Stimulated activated CD8-positive, alpha-beta memory T cell treated with anti-CD3 and anti-CD28 coated beads, Interleukin-12 subunit alpha, Interleukin-12 subunit beta, amount 100 ng/mL, for 4 hours (primary cell): Measurements from ENCODE around the gene DNAI1.
"Not testable (repeated sequence)": the region's sequence is repeated elsewhere in the genome, so short reads cannot be mapped to it uniquely, and the experiment has no call there.

ENCODE experiments used
- DNase-seq: peaks from one replicate; pipeline ENCODE4 v3.0.0-alpha.2; 2020; ENCODE audit warnings: low read depth

The DNAI1 gene

DNA sequence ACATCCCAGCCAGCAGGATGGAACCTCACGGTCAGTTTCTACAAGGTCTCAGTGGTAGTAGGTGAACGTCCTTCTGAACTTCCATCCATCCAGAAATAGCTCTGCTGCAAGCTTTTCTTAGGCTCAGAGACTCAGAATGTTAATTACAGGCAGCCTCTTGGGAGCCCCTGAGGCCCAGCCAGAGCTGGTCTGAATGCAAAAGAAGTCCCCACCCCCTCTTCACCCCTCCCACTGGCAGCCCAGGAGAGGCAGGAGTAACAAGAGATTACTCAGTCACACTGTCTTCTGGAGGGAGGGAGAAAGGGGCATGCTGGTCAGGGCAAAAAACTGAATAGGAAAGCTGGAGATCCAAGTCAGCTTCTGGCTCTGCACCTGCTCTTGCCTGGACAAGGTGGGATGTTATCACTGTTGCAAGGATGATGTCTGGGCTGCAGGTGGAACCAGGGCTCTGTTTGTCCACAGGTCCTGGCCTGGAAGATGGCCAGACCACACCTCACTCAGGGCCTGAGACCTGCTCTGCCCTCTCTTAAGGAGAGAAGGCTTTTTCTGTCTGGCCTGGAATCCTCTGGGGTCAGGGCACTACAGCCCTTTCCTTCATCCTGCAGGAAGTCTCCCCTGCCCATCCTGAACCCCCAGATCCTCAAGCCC, 55.1 kb downstream of the DNAI1 start:
- DNase-seq: no peak

DNA sequence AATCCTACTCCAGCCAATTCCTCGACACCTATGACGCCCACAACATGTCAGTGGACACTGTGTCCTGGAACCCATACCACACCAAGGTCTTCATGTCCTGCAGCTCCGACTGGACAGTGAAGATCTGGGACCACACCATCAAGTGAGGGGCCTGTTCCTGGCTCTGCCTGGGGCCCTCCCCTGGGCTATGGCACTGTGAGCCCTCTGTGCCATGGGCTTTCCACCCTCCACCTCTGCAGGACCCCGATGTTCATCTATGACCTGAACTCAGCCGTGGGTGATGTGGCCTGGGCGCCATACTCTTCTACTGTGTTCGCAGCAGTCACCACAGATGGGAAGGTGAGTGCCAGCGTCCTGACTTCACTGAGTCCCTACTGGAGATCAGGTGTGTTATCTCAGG, 55.8 kb downstream of the DNAI1 start:
- DNase-seq: no peak

DNA sequence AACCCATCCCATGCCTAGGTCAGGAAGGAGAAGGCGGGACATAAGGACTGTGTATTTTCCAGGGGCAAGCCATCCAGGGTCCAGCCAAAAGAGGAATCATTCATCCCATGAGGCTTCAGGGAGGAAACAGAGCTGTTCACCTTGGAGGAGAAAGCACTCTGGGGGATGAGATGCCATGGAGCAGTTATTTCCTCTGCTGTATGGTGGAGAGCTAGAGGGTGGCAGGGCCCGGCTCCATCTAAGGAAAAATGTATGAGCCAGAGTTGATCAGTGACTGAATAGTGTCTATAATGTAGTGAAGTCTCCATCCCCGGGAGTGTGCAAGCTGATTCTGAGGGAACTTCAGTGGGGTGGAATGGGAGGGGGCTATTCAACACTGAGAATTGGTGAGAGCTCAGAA, 56.2 kb downstream of the DNAI1 start:
- DNase-seq: no peak

DNA sequence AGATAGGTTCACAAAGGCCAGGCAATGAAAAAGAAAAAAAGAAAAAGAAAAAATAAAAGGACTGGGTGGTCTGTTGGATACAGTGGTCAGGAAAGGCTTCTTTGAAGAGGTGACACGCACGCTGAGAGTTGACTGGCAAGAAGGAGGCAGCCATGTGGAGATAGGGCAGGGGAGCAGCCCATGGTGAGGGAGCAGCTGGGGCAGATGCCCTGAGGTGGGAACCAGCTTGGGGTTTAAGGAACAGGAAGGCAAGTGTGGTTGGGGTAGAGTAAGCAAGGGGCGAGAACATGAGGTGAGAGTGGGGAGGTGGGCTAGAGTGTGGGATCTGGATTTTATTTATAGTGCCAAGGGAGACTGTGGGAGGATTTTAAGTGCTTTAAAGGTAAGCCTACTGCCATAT, 57.4 kb downstream of the DNAI1 start:
- no peak for DNase-seq

DNA sequence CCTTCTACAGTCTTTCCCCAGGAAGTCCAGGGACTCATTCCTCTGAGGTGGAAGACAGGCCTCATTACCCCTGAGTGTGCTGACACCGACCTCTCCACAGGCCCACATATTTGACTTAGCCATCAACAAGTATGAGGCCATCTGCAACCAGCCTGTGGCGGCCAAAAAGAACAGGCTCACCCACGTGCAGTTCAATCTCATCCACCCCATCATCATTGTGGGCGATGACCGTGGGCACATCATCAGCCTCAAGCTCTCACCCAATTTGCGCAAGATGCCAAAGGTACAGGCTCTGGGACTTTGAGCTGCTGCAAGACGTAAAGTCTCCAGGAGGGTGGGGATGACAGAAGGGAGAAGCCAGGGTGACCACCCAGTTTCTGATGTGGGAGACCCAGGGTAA, 58.6 kb downstream of the DNAI1 start:
- no peak for DNase-seq

DNA sequence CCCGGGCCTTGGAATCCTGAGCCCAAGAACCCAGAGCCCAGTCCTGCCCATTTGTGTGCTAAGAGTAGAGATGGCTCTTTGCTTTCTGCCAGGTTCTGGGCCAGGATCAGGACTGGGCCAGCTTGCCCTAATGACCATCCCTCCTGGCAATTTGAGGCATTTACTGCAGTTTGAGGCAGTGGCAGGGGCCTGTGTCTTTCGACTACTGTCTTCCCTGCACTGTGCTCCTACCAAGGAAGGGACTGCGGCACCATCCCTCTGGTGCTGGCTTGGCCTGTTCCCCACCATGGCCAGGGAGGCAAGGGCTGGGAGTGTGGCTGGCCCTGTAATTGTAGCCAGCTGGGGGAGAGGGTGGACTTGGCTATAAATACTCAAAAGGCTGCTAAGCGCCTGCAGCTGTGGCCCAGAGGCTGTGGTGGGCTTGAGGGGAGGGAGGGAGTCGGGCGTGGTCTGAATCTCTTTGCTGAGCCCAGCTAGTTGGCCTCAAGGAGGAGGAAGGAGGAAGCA, 59.6 kb downstream of the DNAI1 start:
- DNase-seq: no peak

DNA sequence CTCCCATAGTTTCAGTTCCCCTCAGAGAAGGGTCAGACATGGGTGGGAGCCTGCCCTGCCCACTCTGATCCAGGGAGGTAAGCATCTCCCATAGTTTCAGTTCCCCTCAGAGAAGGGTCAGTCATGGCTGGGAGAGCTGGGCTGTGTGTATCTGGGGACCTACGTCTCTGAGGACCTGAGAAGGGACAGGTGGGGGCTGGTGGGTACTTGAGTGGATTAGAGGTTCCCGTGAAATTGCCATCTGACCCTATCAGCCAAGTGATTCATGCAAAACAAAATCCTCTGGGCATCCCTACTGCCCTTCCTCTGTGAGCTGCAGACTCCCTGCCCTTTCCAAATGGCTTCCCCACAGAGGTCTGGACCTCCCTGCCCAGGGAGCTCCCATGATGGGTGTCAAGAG, 60.3 kb downstream of the DNAI1 start:
- no peak for DNase-seq

DNA sequence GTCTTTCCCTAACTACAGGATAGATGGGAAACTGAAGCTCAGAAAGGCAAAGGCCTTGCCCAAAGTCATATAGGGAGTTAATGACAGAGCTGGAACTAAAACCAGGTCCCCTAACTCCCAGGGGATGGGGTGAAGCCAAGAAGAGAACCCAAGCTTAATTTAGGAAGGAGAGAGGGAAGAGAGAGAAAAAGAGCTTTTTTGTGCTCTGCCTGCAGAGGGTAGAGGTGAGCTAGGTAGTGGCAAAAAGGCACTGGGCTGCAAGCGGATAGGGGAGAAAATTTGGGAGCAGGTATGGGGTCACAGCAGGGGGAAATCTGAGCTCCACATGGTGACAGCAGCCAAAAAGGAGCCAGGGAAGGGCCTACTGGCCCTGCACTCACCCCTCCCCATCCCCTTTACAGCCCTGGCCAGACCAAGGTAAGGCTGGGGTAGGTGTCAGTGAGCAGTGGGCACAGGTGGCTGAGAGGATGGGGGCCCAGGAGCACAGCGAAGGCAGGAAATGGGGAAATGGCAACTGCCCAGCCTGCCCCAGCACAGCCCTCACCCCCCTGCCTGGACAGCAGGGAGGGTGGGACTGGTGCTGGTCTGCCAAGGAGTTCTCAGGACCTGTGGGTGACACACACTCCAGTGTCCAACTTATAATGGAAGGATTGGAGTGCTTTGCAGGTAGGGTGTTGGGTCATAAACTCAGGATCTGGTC, 60.9 kb downstream of the DNAI1 start:
- DNase-seq: no peak

DNA sequence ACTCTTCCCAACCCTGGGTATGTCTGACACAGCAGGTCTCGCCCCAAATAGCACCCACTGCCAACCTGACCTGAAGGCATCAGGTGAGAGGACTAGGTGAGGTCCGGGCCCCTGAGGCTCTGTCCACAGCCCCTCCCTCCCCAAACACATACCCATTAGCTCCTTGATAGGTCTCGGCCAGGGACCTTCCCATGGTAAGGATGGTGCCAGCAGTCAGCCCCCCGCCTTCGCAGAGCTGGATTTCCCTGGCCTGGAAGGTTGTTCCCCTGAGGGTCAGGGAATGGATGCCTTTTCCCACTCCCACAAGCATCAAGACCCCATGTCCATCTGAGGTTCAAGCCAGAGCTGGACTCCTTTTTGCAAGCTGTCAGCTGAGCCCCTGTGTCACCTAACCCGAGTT, 61.5 kb downstream of the DNAI1 start:
- DNase-seq: no peak

DNA sequence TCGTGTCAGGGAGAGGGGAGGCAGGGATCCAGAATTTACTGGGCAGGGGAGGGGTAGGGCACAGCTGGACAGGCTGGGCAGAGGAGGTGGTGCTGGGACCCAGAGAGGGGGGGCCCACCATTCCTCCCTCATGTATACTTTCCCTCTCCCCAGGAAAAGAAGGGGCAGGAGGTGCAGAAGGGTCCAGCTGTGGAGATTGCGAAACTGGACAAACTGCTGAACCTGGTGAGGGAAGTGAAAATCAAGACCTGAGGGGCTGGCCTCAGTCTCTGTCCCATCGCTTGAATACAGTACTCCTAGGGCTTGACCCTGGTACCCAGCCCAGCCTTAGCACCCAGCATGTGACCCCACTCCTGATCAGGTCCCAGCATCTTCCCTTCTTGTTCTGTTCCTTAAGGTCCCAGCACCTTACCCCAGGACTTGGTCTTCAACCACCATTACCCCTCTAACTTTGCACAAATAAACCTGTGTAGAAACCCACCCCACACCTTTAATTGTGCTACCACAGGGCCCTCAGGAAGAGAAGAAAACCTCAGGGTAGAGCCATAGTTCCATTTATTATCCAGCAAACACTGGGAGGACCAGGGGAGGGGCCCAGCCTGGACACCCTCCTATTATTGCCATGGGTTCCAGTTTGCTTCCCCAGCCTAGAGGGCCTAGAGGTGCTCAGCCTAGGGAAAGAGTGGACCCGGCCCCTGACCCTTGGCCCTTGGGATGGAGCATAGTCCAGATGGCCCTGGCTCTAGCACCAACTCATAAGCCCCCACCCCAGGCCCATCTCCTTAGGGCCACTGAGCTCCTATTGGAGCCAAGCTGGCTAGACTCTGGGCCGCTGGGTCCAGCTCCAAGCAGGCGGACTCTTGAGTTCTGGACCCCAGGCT, 62.1 kb downstream of the DNAI1 start:
- DNase-seq: no peak

DNA sequence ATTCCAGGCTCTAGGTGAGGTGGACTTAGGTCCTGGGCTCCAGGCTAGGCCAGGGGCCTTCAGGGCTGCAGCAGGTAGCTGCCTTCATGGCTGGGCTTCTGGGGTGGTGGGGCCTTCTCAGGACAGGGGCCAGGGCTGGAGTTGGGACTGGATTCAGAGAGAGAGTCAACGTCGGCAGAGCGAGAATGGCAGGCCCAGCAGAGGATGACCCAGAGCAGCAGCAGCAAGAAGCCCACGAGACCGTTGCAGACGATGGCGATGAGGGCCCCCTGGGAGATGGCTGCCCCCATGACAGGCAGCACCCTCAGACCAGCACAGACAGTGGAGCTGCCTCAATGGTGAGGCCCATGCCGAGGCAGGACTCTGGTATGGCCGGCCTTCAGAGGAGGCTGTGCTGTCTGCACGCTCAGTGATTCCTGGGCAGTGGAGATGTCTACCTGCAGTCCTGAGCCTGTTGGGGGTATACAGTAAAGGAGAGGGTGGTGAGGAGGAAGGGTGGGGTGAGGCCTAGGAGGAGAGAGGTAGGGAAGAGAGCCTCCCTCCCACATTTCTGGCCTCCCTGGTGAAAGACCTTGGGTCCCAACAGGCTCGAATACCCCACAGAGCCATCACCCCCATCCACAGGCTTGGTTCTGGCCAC, 62.9 kb downstream of the DNAI1 start:
- DNase-seq: no peak

DNA sequence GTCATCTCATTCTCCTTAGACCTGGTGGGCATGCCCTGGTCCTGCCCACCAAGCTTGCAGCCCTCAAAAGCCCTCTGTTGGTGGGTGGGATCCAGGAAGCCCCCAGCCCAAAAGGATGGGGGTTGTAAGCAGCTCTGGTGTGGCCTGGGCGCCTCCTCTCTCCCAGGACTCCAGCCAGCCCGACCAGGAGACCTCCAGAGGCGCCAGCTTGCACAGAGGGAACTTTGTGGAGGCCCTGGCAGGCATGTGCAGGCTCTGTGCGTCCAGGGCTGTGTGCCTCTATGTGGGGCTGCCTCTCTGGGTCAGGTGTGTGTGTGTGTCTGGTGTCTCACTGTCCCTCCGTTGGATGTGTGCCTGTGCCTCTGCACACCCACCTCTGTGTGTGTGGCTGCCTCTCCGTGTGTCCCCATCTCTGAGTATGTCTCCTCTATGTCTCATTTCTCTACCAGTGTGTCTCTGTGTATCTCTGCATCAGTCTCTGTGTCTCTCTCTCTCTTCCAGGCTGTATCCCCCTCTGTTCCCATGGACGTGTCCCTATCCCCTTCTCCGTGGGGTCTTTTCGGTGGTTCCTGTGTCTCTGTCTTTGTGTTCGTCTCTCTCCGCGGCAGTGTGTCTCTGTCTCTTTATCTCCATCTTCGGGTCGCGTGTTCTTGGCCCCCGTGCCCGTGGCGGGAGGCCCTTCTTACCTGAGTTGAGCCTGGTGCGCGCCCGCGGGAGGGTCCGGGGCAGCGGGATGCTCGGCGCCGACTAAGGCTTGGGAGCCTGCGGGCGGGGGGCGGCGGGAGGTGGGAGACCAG, 63.7 kb downstream of the DNAI1 start:
- DNase-seq: no peak

DNA sequence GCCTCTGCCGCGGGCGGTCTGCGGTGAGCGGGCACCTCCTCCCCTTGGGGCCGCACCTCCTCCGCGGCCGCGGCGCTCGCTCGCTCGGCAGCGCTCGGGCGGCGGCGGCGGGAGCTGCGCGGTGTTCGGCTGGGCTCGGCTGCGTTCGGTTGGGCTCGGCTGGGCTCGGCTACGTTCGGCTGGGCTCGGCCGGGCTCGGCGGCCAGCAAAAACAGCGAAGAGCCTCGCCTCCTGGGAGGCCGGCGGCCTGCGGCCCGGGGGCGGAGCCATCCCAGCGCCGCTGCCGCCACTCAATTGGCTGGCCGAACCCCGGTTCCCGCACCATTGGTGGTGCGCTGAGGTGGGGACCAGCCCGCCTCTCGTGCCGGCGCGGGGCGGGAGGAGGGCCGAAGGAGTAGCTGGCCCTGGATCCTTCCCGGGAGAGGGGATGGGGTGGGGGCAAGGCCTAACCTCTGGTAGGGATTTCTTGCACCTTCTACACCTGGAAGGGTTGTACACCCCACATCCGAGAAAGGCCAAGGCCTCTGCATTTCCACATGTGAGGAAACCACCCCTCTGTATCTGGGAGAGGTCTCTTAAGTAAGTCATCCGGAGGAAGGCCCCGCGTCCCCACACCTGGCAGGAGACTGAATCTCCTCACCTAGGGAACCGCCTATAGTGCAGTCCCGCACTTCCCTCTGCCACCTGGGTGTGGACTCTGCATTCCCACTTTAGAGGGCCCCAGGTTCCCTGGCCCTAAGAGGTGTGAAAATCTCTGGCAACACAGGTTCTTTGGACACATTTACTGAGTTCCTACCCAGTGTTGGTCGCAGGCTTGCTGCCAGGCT, 64.6 kb downstream of the DNAI1 start, which contains the start of gene ENHO:
TSS of gene ENHO (minus strand) at position 20 of the 827 bp plus-strand sequence. CDS start 1,295 bp downstream, outside the sequence.
- peak; percentile 82 for DNase-seq

DNA sequence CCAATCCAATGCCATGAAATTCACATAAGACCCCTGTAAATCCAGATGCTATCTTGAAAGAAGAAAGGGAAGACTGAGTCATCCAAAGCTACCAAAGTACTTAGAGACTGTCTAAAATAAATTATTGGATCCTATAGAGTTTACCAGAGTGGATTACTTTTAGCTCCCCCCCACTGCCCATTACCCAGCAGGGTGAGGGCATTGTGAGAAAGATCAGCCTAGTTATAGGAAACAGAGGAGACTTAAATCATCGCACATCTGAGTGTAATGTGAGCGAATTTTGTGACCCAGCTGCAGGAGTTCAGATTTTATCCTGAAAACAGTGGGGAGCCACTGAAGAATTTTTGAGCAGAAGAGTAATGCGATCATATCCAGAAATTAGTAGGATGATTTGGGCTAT, 65.7 kb downstream of the DNAI1 start:
- DNase-seq: no peak

DNA sequence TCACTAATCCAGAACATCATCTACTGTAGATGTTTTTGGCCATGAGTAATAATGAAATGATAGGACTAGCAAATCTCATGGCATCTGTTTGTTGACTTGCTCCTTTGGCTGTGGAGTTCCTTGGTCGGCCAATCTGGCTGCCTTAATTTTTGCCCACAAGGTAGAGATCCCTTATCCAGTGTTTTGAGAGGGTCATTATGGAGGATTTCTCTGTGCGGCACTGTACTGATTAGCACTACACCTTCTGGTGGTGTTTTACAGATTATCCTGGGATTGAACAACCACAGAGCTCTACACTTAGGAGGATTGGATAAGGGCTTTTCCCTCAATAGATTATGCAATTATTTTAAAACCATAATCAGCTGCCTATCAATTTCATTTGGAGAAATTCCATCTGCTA, 67.4 kb downstream of the DNAI1 start:
- DNase-seq: no peak

DNA sequence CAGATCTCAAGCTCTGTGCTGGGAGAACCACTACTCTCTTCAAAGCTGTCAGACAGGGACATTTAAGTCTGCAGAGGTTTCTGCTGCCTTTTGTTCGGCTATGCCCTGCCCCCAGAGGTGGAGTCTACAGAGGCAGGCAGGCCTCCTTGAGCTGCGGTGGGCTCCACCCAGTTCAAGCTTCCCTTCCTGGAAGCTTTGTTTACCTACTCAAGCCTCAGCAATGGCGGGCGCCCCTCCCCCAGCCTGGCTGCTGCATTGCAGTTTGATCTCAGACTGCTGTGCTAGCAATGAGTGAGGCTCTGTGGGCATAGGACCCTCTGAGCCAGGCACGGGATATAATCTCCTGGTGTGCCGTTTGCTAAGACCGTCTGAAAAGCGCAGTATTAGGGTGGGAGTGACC, 73.4 kb downstream of the DNAI1 start:
- DNase-seq: not testable (repeated sequence)

DNA sequence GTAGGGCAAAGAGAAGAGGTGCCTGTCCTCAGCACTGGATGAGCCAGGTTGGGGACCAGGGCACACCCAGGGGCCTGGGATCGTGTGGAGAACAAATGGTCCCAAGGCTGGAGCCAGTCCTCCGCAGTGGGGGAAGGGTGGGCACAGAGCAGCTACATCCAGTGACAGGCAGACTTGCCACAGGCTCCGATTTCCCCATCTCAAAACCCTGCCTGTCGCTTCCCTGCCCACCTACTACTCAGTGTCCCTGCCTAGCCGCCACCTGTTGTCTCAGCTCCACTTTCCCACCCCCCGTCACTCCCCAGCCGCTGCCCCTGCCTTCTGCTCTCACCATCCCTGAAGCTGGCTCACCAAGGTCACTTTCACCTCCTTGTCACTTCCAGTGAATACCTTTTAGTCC, 78.1 kb downstream of the DNAI1 start:
- no peak for DNase-seq

DNA sequence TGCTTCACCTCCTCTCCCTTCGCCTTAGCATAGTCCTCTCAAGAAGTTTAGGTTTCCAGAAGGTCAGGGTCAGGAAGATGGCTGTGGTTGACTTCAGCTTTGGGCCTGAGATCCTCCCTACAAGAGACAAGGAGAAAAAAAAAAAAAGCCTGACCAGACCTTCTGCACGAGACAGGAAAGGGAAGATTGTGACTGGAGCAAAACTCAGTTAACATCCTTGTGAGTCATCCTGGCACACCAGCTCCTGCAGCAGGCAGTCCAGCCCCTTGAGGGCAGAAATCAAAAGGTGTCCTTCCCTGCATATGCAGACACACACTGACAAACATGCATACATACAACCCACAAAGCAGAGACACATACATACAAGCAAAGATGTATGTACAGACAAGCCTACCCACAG, 82.2 kb downstream of the DNAI1 start:
- DNase-seq: no peak

DNA sequence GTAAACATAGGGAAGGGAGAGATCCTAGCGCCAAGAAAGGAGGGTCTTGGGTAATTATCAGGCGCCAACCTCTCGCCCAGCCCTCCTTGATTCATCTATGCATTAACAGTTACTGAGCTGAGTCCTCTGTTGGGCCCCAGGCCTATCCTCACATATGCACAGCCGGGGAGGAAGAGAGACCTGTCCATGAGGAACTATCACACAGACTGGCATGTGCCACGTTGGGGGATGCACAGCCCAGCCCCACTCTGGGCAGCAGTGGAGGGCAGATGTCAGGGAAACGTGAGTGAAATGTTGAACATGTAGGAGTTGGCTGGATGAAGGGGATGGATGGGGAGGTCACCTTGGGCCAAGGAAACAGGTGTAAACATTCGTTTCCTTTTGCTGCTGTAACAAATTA, 82.9 kb downstream of the DNAI1 start:
- no peak for DNase-seq

DNA sequence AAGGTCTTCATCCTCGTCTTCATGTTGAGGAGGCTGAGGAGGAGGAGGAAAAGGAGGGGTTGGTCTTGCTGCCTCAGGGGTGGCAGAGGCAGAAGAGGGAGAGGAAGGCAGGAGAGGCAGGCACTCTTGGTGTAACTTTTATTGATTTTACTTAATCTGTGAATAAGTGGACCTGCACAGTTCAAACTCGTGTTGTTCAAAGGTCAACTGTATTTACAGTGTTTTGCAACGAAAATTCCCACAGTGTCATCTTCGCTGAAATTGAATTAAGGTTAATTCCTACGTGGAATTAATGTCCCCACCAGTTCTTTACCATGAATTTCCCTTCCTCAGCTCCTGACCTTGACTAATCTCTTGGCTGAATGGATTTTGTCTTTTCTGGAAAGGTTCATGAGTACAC, 85.4 kb downstream of the DNAI1 start:
- no peak for DNase-seq

DNA sequence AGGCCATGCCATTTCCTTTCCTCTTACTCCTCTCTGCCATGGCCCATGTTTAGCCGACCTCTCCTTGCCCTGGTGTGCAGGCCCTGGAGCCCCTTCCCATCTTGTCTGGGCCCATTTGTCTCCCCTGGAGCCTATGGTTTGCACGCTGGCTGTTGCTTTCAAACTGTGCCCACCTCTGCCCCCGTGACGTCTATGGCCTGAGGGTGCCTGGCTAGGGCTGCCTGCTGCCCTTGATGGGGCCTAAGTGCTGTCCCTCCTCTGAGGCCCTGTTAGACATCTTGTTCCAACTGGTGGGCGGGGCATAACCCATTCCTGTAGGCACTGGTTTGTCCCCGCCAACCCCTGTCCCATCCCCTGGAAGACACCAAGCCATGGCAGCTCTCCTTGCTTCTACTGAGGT, 86.9 kb downstream of the DNAI1 start:
- no peak for DNase-seq
